HPDE6-E6E7 (cell line): ENCODE data around the gene BYSL.

ENCODE experiments used
- DNase-seq: peaks from one replicate; pipeline ENCODE4 v3.0.0; 2011; ENCODE audit warnings: missing footprints; ENCODE audit errors: extremely low spot score

The BYSL gene

DNA sequence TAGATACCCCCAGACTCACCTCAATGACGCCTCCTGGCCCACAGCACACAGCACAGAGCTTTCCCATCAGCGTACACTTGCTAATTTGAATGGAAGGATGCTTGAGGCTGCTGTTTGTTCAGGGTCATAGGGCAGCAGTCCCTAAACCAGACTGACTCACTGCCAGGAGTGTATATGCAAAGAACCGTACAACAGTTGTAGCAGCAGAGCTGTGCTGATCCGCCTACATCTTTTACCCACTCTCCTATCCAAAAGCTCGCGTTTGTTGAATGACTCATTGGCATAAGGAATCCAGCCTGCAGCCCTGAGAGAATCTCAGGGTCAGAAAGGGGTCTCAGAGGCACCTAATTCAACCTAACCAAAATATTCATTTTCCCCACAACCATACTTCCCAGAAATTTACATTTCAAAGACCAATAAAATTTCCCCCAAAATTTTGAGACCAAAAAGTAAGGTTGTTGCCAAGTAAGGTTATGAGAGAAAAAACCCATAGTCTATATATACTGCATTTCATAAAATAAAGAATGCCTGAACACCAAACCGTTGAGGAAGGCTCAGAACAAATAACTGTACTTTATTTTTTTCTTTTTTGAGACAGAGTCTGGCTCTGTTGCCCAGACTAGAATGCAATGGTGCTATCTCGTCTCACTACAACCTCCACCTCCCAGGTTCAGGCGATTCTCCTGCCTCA is 55.6 kb downstream of the BYSL start:
- no peak for DNase-seq
